Hepatic stellate cell (primary cell): ENCODE results near the gene PRDM15.

Experiments used
- DNase-seq: peaks from one replicate; pipeline ENCODE4 v3.0.0; 2011; ENCODE audit warnings: low spot score

PRDM15 gene

DNA sequence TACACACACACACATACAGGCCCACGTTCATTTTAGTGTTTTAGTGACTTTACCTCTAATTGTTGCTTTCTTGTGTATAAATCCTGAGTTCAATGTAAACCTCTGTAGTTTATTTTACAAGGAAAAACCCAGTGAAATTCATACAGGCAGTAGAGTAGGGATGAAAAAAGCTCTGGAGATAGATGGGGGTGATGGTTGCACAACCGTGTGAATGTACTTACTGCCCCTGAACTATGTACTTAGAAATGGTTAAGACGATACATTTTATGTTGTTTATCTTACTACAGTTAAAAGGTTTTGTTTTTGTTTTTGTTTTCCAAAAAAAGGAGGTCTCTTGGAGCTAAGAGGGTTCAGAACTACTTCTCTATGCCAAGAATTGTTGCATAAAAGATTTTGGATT lies 29.7 kb upstream of the PRDM15 start:
- no peak for DNase-seq

DNA sequence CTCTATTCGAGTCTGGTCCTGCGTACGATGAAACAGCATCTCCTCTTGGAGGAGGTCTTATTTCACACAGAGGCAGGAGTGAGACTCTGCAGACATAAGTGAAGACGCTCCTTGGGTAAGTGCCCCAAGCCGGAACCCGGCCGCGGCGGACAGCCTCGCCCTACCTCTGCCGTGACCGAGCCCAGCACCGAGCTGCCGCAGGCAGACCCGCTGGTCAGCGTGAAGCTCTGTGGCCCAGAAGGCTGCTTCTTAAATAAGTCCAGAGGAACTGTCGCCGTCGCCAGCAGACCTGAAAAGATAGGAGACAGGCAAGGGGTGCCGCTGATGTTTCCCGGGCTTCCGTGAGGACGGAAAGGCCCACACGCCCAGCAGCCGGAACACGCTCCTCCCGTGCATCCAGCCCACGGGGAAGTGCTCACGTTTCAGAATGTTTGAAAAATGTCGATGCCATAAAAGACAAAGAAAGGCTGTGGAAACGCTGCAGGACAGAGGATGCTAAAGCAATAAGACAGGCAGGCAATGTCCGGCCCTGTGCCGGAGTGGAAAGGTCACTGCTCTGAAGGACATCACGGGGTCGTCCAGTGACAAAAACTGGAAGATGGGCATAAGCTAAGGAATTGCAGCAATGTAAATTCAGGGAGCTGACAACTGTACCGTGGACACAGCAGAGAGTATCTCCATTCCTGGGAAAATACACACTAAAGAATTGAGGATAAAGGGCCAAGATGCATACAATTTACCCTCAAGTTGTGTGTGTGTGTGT lies 28.5 kb upstream of the PRDM15 start:
- DNase-seq, result no peak

DNA sequence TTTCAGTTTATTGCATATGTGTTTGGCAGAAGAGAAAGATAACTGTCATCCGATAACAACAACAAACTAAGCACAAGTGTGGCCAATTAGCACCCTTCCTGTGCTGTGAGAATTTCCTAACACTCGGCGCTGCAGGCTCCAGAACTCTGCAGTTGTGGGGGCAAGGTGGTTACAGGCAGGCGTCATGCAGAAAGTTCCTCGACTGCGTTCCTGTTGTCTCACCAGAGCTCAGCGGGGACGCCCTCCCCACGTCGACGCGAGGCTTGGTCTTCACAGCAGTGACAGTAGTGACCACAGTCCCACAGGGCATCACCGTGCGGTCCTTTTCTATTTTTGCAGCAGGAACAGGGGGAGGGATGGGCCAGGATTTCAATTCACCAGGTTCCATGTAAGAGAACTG lies 27.6 kb upstream of the PRDM15 start:
- no peak for DNase-seq

DNA sequence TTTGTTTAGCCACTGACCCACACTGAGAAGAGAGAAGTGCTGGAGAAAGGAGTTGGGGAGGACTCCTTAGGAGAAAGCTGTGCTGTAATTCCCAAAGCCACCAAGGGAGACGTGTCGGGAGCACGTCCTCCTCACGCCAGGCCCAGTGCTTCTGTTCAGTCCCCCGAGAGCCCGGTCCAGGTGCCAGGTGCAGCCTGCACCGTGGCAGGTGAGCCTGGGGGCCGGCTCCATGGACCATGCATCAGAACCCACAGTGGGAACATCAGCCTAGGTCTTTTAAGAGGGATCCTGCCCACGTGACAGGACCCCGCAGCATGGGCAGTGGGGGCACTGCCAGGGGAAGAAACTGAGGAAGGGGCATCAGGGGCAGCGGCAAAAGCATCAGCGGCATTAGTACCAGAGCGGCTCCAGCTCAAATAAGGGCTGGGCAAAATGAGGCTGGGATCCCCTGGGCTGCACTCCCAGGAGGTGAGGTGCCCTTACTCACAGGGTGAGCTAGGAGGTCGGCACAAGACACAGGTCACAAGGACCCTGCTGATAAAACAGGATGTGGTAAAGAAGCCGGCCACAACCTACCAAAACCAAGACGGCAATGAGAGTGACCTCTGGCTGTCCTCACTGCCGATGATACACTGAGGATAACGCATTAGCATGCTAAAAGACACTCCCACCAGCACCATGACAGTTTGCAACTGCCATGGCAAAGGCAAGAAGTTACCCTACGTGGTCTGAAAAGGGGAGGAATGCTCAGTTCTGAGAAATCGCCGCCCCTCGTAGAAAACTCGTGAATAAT lies 24.6 kb upstream of the PRDM15 start:
- no peak for DNase-seq

DNA sequence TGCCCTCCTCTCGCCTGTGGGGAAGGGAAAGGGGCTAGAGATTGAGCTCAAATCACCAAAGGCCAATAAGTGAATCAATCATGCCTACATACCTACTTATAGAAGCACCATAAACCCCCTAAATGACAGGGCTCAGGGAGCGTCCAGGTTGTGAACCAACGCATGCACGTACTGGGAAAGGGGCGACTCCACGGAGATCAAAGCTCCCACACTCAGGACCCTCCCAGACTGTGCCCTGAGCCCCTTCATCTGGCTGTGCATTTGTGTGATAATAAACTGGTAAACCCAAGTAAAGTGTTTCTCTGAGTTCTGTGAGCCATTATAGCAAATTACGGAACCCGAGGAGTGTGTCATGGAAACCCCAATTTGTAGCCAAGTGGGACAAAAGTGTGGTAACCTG lies 23.8 kb upstream of the PRDM15 start:
- DNase-seq, result no peak

DNA sequence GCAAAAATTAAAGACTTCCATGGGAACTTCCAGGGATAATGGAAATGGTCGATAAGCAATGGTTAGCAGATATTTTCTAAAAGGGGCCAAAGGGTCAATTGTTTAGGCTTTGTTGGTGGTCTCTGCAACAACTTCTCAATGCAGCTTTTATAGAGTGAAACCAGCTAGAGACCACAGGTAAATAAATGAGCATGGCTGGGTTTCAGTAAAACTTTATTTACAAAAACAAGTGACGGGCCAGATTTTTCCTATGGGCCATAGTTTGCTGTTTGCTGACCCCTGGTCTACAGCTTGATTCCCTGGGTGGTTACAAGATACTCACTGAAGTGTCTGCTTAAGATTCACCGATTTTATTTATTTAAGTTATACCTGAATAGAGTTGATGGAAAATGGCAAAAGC lies 22.6 kb upstream of the PRDM15 start:
- no peak for DNase-seq

DNA sequence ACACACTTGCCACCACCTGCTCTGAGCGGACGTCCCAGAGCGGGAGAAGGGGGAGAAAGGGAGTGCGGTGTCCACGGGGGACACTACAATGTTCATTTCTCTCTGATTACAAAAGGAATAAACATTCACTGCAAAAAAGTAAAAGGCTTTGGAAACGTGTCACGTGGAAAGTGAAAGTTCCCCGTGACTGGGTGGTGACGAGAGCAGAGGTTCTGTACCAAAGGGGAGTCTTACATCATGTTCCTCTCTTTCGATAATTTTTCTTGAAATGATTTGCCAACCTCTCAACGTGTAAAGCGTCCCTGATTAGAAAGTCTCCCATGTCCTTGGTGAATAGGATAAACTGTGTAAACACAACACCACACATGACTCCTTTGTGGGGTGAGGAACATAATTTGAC lies 22.0 kb upstream of the PRDM15 start:
- DNase-seq, result no peak

DNA sequence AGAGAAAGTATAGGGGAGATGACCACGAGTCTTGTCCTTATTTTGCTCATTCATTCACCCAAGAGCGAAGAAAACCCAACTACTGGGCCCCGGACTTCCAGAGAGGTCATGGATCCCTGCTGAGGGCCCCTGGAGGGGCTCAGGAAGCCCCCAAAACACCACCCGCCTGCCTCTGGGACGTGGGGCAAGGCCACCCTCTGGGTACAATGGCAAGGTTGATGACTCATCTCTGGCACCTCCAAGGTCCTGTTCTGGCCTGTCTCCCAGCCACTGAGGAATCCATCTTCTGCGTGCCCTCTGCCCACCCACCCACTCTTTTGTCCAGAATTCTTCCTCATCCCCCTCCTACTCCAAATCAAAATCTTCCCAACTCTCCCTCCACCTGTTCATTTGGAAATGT lies 21.3 kb upstream of the PRDM15 start:
- no peak for DNase-seq

DNA sequence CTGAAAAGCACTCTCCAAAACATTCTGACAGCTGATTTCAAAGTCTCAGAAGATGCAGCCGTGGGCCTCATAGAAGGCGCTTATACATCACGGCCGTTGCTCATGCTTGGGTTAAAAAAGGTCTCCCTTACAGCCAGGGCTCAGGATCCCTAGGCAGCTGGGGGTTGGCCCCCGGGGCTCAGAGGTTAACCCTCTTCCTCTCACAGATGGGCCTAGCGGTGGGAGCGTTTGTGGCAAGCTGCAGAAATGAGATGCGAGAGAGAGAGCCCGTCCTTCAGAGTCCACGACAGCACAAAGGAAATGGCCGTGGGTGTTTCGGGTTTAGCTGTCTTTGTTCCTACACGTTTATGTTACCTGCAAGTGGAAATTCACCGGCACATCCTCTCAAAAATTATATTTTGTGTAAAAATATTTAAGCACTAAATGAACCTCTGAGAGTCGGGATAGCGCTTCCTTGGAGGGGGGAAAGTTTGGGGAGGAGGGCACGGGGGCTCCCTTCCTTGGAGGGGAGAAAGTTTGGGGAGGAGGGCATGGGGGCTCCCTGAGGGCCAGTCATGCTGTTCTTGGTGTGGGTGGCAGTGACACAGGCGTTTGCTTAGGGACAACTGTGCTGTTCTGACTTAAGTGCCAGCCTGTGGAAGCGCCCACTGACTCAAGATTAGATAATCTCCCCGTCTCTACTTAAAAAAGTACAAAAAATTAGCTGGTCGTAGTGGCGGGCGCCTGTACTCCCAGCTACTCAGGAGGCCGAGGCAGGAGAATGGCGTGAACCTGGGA lies 20.5 kb upstream of the PRDM15 start:
- DNase-seq, result no peak

DNA sequence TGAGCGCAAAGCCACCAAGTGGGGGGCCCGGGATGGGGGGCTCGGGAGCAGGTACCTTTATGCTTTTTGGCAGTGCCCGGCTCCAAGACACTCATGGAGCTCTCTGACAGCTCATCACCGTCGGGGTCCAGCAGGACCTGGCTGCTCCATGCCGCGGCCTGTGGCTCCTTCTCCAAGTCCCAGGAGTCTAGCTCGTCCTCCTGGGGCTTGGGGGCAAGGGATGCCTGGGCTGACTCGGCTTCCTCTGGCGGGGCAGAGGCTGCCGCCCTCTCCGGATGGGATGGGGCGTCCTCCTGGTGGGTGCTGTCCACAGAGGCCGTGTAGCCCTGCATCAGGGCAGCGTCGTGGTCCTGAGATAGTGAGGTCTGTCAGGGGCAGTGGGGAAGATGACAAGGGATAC lies 19.9 kb upstream of the PRDM15 start:
- DNase-seq, result no peak

DNA sequence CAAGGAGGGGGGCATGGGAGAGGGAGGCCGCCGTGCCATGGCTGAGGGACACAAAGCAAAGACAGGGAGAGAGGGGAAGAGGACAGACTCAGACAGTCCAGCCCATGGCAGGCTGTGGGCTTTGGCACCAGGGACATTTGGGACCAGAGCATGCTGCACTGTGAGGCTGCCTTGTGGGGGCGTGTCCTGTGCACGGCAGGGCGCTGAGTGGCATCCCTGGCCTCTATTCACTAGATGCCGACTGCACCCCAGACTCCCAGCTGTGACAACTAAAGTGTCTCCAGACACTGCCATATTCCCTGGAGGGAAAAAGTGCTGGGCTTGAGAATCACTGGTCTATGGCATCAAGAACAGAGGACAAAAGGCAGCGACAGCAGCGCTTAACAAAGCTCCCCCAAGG lies 18.6 kb upstream of the PRDM15 start:
- DNase-seq, result no peak

DNA sequence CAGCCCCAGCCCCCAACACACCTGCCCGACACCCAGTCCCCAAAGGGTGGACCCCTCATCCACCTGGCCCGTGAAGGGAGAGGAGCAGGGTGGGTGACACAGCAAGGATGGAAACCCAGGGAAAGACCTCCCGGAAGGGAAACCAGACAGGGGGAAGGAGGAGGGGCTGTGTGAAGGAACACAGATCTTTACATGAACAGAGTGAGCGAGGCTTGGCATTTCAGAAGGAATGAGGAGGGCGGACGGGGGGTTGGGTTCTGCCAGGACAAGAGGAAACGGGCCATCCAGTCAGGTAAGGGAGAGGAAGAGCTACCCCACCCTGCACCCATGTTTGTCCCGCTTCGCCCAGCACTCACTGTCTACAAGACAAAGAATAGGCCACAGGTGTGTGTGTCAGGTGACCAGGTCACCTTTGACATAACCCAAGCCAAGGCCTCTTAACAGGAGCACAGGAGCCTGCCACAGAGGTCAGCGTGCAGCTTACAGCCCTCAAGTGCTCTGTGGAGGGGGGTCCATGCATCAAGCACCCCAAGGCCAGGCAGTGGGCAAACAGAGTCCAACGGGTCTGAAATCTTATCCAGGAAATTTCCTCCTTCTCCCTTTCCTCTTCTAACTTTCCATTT lies 18.0 kb upstream of the PRDM15 start:
- no peak for DNase-seq

DNA sequence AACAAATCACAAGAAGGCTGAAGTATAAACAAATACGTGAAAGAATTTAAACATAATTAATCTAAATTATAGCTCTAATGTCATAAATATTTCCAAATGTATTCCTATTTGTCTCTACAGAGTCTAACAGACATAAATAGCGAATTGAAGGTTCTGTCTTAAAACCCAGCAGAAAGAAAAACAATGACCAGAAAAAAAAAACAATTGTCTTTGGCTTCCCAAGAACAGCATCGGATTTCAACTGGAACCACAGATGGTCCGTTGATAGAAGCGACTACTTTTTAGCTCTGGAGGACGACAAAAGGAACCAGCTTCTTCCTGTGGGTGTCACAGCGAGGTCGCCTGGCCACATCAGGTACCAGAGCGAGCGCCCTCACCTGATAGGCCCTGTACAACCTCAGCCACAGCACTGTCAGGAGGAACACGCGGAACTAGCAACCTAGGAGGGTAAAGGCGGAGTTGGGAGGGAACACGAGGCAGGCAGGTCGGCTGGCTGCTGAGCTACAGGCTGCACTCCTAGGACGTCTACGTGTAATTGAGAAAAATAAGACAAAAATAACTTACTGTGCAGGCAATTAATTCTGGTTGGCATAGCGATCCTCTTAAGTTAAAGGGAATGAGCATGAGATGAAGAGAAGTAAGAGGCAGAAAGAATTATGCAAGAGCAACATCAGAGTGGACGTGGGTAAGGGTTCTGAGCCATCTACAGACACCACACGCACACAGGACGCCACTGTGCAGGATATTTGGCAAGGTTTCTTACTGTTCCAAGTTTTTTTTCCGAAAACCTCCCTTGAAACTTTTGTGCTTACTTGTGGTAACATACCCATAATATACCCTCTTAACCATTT lies 16.7 kb upstream of the PRDM15 start:
- DNase-seq, result peak; percentile 69

DNA sequence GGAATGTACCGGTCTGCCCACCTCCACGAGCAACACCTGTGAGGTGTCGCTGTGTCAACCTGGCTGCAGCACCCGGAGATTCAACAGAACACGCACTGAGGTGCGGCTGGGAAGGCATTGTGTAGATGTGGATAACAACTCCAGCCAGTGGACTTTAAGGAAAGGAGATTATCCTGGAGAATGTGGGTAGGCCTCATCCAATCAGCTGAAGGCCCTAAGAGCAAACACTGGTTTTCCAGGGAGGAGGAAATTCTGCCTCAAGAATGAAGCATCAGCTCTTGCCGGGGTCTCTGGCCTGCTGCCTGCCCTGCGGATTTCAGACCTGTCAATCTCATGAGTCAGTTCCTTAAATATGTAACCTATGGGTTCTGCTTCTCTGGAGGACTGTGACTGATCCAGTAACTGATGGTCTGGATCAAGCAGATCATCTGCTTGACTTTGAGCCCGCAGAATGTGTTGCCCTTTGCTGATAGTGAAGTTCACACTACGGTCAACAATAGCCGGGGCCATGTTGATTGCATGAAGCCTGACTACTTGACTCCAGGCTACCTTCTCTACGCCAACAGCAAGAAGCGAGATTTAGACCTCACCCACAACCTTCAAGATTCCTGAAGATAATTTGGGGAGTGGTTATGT lies 15.9 kb upstream of the PRDM15 start:
- DNase-seq, result peak; percentile 83

DNA sequence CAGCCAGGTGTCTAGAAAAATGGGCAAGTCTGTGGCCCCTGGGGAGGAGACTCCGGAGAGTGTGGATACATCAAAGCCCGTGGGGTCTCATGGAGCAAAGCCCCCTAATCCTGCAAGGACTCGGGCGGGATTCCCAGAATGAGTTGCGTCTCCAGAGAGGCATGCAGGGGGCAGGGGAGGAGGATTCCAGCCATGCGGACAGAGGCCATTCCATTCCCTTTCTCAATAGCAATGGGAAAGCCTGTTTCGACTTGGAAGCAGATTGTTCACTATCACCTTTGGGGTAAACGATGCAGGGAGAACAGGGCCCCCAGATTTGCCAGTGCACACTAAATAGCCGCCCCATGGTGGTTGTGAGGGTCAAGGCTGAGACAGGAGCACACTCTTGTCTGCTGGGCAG lies 15.4 kb upstream of the PRDM15 start:
- DNase-seq, result no peak

DNA sequence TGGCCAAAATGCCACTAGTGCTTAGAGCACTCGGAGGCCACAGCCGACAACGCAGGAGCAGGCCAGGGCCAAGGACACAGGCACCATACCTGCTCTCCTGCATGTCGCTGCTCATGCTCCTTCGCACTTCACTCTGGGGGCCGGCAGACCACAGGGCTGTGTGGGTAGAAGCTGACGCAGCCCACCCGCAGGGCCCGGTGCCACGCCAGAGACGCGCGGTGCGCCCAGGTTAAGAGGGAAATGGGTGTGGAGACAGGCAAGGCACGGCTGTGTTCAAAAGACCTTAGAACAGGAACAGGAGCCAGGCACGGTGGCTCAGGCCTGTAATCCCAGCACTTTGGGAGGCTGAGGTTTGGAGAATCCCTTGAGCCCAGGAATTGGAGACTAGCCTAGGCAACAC lies 13.6 kb upstream of the PRDM15 start:
- no peak for DNase-seq

DNA sequence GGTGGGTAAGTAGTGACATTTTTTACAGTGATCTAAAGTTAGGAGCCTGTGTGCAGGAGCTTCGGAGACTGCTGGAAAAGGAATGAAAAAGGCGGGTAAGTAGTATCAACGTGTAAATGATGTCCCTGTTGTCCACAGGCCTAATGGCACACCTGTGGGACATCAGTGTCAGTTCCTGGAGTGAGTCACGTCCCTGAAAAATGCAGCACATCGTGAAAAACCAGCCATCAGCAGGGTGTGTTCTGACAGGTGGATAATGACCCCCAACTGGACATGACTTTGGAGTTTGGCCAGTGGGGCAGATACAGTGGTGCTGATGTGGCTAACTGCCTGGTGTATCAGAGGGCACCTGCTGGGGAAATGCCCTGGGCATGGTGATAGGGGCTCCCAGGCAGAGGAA lies 12.0 kb upstream of the PRDM15 start:
- no peak for DNase-seq

DNA sequence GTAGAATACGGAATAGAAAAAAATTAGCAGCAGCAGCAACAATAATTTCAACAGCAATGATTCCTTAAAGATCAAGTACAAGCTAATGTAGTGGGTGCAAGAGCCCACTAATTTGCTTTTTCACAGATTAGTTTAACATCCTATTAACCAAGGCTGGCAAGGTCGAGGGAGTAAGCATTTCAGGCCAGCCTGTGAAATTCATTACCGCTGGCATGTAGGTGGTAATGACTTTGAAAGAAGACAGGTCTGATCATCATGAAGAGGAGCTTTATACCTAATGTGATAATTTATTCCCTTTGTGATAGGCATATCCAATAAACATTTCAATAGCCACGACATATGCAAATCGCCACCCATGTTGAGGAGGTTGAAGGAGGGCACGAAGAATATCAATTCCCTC lies 11.2 kb upstream of the PRDM15 start:
- no peak for DNase-seq

DNA sequence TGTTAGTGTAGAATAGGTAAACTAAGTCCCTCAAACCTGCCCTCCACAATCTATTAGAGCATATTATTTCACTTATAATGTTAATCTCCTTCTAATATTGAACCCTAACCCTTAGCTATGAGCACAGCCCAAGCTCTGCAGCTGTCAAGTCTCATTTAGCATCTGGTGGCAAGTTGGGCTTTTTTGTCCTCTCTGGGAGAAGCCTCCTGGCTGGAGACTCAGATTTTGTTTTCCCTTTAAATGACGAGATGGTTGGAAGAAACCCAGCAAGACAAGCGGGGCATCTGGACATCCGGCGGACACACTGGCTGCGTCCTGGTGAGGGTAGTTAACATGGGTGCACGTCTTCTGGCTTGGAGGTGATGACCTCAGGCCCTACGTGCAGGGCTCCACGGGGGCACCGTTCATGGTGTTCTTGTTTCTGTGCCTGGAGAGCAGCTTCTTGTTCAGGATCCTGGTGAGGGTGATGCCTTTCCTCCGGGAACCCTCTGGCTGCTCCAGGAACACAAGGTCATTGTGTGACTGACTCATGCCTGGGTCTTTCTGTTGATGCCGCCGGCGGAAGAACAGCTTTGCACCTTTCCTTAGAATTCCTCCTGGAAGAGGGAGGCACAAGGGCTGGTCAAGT lies 9.7 kb upstream of the PRDM15 start:
- DNase-seq, result no peak

DNA sequence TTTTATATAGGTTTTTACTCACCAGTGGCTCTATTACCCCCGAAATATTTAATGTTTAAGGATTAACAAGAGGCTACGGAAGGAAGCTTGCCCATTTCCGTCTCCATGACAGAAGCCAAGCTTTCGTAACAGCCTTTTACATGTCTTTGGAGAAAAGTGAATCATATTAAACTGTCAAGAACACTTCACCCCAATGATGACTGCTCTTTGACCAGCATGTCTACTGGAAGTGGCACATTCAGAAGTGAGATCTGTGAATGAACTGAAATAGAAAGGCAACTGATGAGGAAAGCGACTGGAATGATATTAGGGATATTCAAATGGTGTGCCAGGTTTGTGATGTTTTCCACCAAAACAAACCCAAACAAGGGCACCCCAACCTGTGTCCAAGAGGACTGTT lies 8.5 kb upstream of the PRDM15 start:
- no peak for DNase-seq

DNA sequence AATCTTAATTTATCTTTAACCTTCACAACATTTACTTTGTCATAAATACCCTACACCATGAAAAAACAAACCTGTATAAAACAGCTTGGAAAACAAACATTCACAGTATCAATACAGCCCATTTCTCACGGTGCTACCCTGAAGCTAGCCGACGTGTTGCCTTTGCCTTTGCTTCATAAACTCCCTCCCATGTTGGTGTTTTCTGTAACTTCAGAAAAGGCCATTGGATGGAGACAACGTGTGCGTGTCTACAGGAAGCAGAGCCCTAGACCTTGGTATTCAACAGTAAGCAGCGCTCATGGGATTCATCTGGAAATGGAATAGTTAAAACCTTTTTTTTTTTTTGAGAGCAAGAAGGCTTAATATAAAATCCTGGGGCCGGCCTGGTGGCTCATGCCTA lies 7.2 kb upstream of the PRDM15 start:
- DNase-seq, result no peak
